GM18498 (cell line): ENCODE data around the gene DPP4.
"Not testable (repeated sequence)": the region's sequence is repeated elsewhere in the genome, so short reads cannot be mapped to it uniquely, and the experiment has no call there.

Experiments used
- ATAC-seq: cut with Tn5 transposase; IDR thresholded peaks from one replicate; pipeline ENCODE4 v1.9.1; 2021; ENCODE audit warnings: mild to moderate bottlenecking, moderate library complexity; ENCODE audit not compliant: unreplicated experiment

Gene DPP4

DNA sequence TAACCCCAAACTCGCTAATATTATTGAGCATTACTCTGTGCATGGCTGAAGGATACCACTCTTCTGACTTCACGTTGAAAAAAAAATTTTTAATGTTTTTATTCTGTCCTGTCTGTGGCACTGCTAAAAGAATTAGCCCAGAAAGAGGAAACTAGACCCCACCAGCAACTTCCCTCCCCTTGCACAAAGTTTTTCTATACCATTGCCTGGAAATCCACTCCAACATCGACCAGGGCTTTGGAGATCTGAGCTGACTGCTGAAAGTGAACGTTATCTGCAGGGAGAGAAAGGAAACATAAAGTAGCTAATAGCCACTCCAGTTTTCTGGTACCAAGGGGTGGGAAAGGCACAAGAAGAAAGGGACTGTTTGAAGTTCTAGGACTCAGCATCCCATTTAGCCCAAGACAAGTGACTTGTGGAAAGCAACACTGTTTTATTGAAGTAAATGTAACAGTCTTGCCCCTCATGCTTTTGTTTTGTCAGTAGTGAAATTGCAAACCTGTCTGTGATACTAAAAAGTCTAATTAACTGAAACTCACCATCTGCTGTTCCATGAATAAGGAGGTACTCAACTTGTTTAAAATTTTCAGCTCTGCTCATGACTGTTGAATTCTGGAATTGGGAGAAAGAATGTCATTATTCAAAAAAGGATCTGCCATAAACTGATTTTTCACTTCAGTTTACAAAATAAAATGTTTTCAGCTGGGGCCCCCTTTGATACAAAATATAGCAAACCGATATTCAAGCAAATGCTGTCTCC lies 79.1 kb downstream of the DPP4 start:
- ATAC-seq = no peak

DNA sequence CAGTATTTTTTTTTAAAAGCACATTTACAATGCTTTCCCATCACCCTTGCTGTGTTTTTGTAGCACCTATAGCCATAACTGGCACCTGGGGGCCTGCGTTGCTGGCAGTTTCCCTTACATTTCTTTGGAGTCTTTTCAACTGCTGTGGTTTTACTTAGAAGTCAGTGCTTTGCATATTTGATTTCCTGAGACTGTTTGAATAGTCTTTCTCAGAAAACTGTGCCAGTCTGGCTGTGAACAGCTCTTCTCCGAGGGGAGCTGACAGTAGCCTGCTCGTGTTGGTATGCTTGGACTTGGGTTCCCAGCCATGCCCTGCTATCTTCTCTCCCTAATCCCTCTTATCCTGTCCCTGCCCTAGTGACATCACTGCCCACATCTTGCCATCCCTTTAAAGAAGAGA lies 81.5 kb downstream of the DPP4 start:
- peak; percentile 83 for ATAC-seq

DNA sequence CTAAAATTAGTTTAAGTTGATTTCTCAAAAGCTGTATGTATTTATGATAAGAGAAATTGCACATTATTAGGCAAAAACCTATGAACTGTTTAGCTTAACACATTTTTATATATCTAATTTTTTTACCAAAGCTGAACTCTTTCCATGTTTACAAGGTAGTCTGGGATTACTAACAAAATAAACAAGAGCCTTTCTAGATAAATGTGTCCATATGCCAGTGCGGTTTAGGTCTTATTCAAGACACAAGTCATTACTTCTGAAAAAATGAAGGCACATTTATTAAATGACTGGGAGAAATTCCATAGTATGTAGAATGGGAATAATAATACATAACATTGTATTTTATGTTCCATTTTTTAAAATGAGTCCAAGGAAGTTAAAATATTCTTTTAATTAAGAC lies 82.0 kb downstream of the DPP4 start:
- ATAC-seq = no peak

DNA sequence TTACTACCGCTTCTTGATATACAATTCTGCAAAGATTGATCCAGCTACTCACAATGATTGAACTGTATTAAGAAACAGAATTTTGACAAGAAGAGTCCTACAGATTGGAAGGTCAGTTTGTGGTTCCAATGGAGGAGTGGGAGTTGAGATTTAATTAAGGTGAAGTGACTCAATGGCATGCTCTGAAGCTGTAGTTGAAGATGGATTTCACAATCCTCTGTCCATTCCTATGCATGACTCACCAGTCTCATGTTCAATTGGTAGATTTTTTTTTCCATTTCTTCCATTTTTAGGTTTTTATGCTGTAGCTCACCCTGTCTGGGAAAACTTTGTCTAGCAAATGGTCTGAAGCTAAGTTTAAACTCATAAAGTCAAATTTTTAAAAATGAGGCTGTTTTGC lies 83.3 kb downstream of the DPP4 start:
- ATAC-seq = no peak

DNA sequence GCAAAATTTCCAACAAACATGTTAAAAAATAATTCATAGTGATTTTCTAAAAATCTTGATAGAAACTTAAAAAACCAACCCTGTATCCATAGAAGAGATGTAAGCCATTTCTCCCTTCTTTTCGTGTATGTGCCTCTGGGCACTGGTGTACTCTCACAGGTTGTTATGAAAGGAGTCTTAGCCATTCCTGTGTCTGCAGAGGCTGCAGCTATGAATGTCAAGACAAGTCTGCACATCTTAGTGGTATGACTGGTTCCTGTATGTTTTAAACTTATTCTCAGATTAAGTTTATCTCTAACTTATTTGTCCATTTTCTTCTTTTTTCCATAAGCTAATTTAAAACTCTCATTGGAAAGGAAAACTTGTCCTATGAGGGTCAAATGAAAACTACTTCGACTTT lies 84.0 kb downstream of the DPP4 start:
- no peak for ATAC-seq

DNA sequence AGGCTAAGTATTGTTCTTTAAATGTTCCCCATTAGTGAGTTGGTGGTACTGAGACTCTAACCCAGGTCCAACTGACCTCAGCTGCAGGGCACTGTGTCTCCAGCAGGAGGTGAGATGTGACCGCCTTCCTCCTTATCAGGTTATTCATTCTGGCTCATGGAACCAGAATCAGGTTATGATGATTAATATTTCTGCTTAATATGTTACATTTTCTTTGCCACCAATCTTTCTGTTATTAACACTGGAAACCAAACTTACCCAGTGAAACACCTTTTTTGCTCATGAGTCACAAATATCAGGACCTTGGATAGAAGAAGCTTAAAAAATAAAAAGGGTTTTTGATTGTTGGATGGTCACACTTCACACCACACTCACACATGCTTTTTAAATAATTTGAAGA lies 85.4 kb downstream of the DPP4 start:
- ATAC-seq = no peak

DNA sequence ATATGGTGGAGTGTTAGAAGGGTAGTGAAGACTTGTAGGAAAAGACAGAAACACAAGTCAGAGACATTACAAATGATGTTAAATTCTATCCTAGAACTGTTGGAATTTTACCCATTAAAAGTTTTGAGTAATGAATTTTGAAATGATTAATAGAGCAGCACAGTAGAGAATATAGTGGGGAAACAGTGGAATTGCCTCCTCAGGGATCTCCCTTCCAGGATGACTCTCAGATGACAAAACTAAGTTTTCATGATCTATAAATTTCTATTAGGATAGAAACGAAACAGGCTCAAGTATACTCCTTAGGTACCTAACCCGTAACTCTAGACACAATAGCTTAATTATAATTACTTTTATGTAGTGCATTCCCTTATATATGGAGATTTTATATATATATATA lies 86.7 kb downstream of the DPP4 start:
- ATAC-seq = no peak

DNA sequence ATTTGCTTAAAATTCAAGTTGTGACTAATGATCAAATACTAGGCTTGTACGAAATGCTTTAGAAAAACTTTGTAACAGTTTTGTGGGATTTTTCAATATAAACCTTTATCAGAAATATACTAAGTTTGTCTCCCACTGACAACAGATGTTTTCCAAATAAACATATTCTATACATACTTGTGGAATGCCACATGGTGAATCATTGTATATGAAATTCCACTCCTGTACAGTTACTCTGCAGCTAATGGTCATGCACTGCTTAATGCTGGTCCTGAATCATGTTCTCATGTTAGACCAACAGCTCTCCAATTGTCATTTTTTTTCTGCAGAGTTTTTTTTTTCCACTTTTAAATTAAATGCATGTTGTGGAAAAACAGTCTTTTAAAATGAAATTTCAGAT lies 90.1 kb downstream of the DPP4 start:
- ATAC-seq = no peak

DNA sequence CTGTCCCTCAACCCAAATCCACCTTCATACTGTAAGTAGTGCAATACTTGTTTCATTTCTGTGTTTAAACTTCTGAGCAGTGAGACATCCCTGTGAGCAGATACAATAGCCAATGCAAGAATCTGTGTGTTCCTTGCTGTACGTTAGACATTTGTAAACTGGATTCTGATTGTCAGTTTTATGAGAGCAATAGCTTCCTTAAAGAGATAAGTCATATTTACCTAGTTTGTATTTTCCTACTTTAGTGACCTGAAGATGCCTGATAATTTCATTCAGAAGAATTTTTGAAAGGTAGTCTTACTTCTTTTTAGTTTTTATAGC lies 90.7 kb downstream of the DPP4 start:
- no peak for ATAC-seq

DNA sequence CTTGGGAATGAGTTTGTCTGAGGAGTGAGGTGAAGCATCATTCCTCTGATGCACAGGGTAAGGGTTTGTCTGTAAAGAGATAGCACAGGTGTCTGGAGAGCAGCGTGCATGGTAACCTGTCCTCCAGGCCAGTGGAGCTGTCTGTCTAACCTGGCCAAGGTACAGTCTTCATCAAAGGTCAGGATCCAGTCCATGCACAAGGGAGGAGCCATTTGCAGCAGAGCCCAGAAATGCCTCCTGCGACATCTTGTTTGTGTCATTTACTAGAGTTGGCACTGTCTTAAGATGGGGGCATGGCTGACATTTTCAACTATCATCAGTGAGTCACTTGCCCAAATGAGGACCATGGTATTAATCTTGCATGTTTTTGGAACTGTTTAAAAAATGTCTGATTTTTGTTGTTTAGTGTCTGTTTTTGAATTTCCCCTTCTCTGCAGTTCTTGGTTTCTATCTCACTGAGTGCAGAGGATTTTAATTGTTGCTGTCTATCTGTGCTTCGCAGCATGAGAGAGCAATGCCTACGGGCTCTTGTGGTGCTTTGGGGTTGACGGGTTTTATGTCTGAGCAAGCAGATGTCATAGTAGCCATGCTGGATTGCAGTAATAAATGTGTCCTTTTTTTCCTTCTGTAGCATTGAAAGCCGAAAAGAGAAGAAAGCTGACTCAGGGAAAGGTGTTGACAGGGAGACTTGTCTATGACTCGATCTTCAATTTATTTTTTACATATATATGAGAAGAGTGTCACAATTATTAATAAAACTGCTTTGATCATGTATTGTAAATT lies 91.3 kb downstream of the DPP4 start:
- ATAC-seq = no peak

DNA sequence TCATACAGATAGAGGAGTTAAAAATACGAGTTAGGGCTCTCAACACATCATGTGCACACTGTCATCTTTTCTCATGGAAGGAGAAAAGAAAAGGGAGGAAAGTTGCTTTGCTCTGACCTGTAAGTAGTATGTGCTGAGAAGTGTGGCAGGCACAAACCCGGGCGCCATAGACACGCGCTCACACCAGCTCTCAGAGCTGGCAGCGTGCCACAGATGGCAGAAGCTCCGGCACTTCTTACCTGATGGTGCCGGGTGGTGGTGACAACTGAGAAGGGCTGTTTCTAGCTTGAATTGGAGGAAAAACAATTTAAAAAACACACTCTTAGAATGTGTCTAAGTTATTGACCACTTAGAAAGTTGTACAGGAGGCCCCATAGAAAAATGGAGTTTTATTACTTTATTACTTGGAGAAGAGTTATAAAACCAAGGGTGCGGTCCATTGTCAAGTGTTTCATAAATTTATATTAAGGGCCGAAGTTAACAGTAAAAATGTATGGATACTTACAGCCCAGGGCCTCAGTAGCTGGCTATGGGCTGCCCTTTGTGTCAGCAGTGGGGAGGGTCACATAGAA lies 92.2 kb downstream of the DPP4 start:
- ATAC-seq = no peak

DNA sequence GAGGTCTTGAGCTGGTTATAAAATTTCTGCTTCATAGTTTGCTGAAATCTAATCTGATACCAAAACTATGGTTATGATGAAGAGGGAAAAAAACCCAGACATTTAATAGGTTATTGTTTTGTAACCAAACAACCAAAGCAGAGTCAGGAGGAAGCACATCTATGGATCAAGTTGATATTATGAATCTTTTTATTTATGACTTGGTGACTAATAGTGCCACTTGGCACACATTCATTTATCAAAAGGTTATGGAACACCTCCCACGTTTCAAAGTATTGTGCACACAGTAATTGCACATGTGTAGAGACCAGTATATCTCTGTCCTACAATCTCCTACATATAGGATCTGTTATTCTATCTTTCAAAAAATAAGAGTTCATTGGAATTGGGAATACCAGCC lies 93.0 kb downstream of the DPP4 start:
- ATAC-seq = no peak

DNA sequence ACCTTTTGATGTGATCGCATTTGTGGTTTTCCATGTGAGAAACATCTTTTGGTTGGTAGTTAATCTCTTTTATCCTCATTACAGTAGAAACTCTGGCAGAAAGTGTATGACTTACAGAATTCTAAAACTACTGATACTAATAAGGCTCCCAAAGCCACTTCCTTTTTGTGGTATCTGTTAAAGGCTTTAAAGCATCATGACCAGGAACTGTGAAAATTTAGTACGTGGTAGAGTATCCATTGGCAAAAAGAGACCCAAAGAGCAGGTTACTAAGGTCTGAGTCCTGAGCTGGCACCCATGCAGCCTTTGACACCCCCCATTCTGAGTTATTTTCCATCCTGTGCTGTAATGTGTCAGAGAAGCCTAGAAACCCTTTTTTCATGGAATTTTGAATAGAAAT lies 94.5 kb downstream of the DPP4 start:
- ATAC-seq = no peak

DNA sequence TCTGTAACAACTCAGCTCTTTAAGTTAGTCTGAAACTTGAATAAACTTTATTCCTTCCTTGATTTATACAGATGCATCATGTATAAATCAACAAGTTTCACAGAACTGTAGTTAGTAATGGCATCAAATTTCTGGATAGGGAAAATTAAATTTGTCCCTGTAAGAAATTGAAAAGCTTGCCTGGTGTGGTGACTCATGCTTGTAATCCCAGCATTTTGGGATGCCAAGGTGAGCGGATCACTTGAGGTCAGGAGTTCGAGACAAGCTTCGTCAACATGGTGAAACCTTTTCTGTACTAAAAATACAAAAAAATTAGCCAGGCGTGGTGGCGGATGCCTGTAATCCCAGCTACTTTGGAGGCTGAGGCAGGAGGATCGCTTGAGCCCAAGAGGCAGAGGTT lies 96.1 kb downstream of the DPP4 start:
- not testable (repeated sequence) for ATAC-seq

DNA sequence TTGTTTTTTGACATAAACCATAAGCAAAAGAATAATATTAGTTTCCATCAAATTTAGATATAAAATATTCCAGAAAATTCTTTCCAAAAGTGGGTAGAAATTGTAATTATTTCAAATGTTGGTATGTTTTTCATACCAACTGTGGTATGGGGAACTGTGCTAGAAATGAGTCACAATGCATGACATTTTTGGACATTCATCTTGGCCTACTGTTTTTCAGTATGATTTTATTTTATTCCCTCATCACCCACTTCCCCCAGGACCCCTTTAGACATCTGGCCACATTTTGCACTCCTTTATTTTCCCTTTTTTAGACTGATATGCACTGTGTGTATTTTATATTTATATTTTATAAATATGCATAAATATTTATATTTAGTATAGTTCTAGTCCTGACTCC lies 97.1 kb downstream of the DPP4 start:
- ATAC-seq = no peak

DNA sequence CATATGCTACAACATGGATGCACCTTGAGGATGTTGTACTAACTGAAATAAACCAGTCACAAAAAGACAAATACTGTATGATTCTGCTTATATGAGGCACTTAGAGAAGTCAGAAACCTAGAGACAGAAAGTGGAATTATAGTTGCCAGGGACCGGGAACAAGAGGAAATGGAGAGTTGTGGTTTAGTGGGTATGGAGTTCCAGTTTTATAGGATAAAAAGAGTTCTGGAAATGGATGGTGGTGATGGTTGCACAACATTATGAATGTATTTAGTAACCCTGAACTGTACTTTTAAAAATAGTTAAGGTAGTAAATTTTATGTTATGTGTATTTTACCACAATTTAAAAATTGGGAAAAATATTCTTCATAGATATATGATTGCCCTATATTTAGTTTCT lies 97.7 kb downstream of the DPP4 start:
- no peak for ATAC-seq

DNA sequence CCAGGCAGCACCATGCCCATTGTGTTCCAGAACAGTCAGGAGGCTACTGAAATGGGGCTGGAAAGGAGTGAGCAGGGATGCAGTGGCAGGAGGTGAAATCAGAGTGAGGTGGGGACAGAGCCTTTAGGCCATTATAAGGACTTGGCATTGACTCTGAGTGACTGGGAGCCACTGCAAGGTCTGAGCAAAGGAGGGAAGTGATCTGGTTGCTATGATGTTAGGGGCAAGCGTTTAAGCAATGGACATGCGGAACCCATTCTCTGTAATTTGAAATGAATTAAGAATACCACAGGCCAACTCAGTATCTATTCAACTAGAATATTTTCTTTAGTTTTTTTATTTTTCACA lies 98.2 kb downstream of the DPP4 start:
- no peak for ATAC-seq

DNA sequence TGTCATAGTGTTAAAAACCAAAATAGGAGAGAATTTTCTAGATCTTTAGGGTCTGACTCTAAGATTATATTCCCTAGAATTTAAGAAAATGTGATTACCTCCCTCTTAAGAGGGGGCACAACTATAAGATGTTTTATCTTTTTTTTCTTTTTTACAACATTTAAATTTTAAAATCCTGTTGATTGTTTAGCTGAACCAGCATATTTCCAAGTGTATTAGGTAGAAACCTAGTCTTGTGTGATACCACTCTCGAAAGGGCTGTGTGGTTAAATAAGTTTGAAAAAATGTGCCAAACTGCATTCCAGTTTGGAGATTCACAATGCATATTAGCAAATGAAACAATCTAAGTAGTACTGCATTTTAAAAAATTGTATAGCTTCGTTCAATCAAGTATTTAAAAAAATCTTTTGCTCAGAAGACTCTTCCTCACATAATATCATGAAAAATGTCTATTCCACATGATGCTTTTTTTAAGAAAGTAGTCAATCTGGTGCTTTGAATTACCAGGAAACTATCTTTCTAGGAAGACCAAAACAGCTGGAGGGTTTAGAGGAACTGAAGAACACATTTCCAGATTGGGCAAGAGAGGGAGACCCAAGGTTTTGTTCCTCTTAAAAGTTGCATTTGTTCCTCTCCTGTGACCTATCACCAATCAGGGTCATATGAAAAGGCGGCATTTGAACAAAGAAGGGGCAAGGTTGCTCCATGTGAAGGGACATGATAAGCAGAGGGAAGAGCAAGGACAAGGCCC lies 98.8 kb downstream of the DPP4 start:
- no peak for ATAC-seq

DNA sequence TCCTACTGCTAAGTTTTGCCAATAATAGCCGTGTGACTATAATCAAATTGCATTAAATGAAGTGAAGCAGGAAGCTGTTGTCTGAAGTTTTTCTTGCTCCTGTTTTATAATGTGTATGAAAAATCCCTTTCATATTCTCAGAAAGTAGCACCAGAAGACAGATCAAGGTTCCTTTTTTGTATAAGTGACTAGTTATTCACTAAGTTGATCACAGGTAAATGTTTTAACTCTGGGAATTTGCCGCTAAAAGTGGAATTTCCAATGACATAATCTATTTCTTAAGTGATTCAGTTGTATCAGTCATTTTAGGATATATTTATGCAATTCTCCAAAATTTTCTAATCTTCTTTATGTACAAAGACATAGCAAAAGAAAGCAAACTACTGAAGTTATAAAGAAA lies 99.6 kb downstream of the DPP4 start:
- no peak for ATAC-seq

DNA sequence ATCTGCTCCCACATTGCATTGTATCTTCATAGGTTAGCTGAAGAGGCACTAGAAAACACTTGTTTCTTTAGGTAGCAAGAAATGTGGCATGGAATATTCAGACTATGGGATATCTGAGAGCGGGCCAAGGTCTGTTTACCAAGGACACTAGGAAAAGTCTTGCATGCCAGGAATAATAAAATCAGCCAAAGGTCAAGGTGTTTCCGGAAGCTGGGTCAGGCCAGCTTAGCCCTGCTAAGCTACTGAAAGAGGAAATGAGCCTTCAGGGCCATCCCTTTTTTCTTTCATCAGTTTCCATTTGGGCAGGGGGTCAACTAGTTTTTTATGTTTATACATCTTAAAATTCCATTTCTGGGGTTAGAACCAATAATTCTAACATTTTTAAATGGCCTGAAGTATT lies 101.1 kb downstream of the DPP4 start:
- ATAC-seq = no peak

DNA sequence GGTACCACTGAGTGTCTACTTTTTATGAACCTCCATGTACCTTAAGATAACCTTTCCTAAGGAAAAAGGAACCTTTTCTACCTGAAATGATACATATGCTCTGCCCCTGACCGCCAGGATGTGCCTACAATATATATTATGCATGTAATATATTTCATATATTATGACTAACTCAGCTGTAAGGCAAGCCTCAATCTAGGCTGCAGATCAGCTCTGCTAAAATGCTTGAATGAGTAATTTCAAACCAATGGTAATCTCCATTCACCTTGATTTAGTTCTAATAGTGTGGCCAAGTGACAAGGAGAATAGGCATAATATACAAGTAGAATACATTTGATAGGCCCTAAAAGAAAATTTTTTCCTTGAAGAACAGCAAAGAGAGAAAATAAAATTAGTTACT lies 101.8 kb downstream of the DPP4 start:
- no peak for ATAC-seq

DNA sequence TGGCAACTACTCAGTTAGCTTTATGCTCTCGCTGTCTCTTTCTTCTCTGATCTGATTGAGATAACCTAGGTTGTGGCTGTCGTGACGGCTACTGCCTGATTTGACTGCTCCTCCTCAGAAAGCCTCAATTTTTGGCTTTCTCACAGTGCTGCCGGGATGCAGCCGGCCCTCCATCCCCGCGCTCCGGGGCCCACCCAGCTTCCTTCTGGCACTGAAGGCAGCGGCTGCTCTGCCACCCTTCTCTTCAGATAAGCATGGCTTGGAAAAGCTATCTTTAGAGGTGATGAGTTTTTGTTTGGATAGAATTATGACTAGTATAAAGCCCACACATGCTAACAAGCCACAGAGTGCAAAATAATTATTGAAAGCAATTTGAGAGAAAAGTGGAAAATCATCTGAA lies 102.5 kb downstream of the DPP4 start:
- no peak for ATAC-seq
